MM.1S (cell line): ENCODE data around the gene GSX2.

Experiments used
- DNase-seq: peaks from one replicate; pipeline ENCODE4 v3.0.0-alpha.2; 2015
- H2AFZ ChIP-seq: fragments of 300-600 bp; sonication (generic); 2 replicates; pipeline ENCODE4 v1.6.0; 2016; ENCODE audit warnings: antibody characterized with exemption, low read length
- H3F3A ChIP-seq: fragments of 300-600 bp; sonication (generic); 2 replicates; pipeline ENCODE4 v1.6.1; 2016; ENCODE audit warnings: mild to moderate bottlenecking, antibody characterized with exemption, low read length, moderate library complexity, mixed read lengths; ENCODE audit not compliant: insufficient read depth
- H3K27ac ChIP-seq: fragments of 300-600 bp; sonication (generic); 2 replicates; pipeline ENCODE4 v1.5.1; 2016; ENCODE audit warnings: mild to moderate bottlenecking, low read length
- H3K27me3 ChIP-seq: fragments of 300-600 bp; sonication (generic); replicated peaks from 2 replicates; pipeline ENCODE4 v1.6.0; 2016; ENCODE audit warnings: low read length; ENCODE audit not compliant: insufficient read depth
- H3K36me3 ChIP-seq: fragments of 300-600 bp; sonication (generic); replicated peaks from 2 replicates; pipeline ENCODE4 v1.6.1; 2016; ENCODE audit warnings: mild to moderate bottlenecking, low read length, mixed read lengths; ENCODE audit not compliant: insufficient read depth
- H3K4me1 ChIP-seq: fragments of 300-600 bp; sonication (generic); 2 replicates; pipeline ENCODE4 v1.6.1; 2016; ENCODE audit warnings: low read length, mixed read lengths
- H3K4me2 ChIP-seq: fragments of 300-600 bp; sonication (generic); 2 replicates; pipeline ENCODE4 v1.6.0; 2016; ENCODE audit warnings: low read depth, low read length
- H3K4me3 ChIP-seq: fragments of 300-600 bp; sonication (generic); 2 replicates; pipeline ENCODE4 v1.5.1; 2016; ENCODE audit warnings: low read length, mixed read lengths
- H3K79me2 ChIP-seq: fragments of 300-600 bp; sonication (generic); 2 replicates; pipeline ENCODE4 v1.6.1; 2016; ENCODE audit warnings: mixed run types, low read length, mixed read lengths
- H3K9ac ChIP-seq: fragments of 300-600 bp; sonication (generic); 2 replicates; pipeline ENCODE4 v1.6.1; 2016; ENCODE audit warnings: low read length, mixed read lengths
- H3K9me2 ChIP-seq: fragments of 300-600 bp; sonication (generic); replicated peaks from 2 replicates; pipeline ENCODE4 v1.6.1; 2016; ENCODE audit warnings: mild to moderate bottlenecking, low read length, mixed read lengths; ENCODE audit not compliant: insufficient read depth
- H3K9me3 ChIP-seq: fragments of 300-600 bp; sonication (generic); replicated peaks from 2 replicates; pipeline ENCODE4 v1.6.1; 2016; ENCODE audit warnings: mild to moderate bottlenecking, low read length, mixed read lengths; ENCODE audit not compliant: insufficient read depth
- H4K20me1 ChIP-seq: fragments of 300-600 bp; sonication (generic); 2 replicates; pipeline ENCODE4 v1.6.1; 2016; ENCODE audit warnings: mild to moderate bottlenecking, low read length, moderate library complexity, mixed read lengths; ENCODE audit not compliant: insufficient read depth
- CTCF ChIP-seq: fragments of 300-600 bp; sonication (generic); IDR thresholded peaks from 2 replicates; pipeline ENCODE4 v1.5.1; 2016; ENCODE audit warnings: antibody characterized with exemption, low read length, mixed read lengths
- EZH2 ChIP-seq: fragments of 300-600 bp; sonication (generic); optimal IDR thresholded peaks from 2 replicates; pipeline ENCODE3; 2017; ENCODE audit warnings: low read depth, mild to moderate bottlenecking, antibody characterized with exemption, low read length, mixed read lengths
- EZH2phosphoT487 ChIP-seq: fragments of 300-600 bp; sonication (generic); IDR thresholded peaks from 2 replicates; pipeline ENCODE4 v1.6.1; 2018; ENCODE audit warnings: antibody characterized with exemption, low read length

Gene GSX2

GRCh38 chr4:54104907-54105306 is 4.9 kb downstream of the GSX2 start:
- TF ChIP-seq EZH2phosphoT487 (no peak), EZH2 (no peak), CTCF (no peak)
- Histone ChIP-seq H3K9me2 (no peaks in the 10 kb centered on the region), H4K20me1 (no peaks in the 10 kb centered on the region), H3F3A (no peaks in the 10 kb centered on the region), H3K9me3 (no peaks in the 10 kb centered on the region), H3K36me3 (no peaks in the 10 kb centered on the region), H2AFZ (no peak overlapping the region), H3K9ac (no peak overlapping the region), H3K79me2 (no peaks in the 10 kb centered on the region), H3K4me2 (no peak overlapping the region), H3K27me3 (peaks cover 30% of the 10 kb centered on the region), H3K4me1 (no peaks in the 10 kb centered on the region), H3K27ac (no peak overlapping the region), H3K4me3 (no peak overlapping the region)
- no peak for DNase-seq

- H3K9me3 ChIP-seq = no peaks in the 10 kb centered on the region
- no peak overlapping the region for H3K27ac ChIP-seq
- no peaks in the 10 kb centered on the region for H3F3A ChIP-seq
- H3K9me2 ChIP-seq = no peaks in the 10 kb centered on the region
- H3K9ac ChIP-seq = no peak overlapping the region
- no peaks in the 10 kb centered on the region for H3K36me3 ChIP-seq
- H4K20me1 ChIP-seq = no peaks in the 10 kb centered on the region
- no peak overlapping the region for H3K4me2 ChIP-seq
- TF ChIP-seq EZH2 (no peak), CTCF (no peak), EZH2phosphoT487 (no peak)
- no peaks in the 10 kb centered on the region for H3K4me1 ChIP-seq
- no peaks in the 10 kb centered on the region for H3K79me2 ChIP-seq
- H3K27me3 ChIP-seq = 0 out of 2 replicates have a peak, but pooled peaks cover 10% of the 10 kb centered on the region
- H2AFZ ChIP-seq = no peak overlapping the region
- no peak overlapping the region for H3K4me3 ChIP-seq
- DNase-seq = no peak
These were observed 8.2 kb downstream of the GSX2 start for GRCh38 chr4:54107951-54108748.

- Histone ChIP-seq H3F3A (no peaks in the 10 kb centered on the region), H2AFZ (no peak overlapping the region), H3K9me3 (no peaks in the 10 kb centered on the region), H3K9me2 (no peaks in the 10 kb centered on the region), H3K36me3 (no peaks in the 10 kb centered on the region), H3K27ac (no peak overlapping the region), H3K79me2 (no peaks in the 10 kb centered on the region), H3K4me2 (no peak overlapping the region), H3K9ac (no peak overlapping the region), H3K4me3 (no peak overlapping the region), H3K4me1 (no peaks in the 10 kb centered on the region), H3K27me3 (no peaks in the 10 kb centered on the region), H4K20me1 (no peaks in the 10 kb centered on the region)
- no peak for DNase-seq
- no peak for TF ChIP-seq CTCF
These were observed 9.5 kb downstream of the GSX2 start for GRCh38 chr4:54109241-54110018.
